GM18507 (cell line): ENCODE results near the gene UROC1.

ENCODE experiments used
- DNase-seq: peaks from one replicate; pipeline ENCODE4 v3.0.0; 2011; ENCODE audit warnings: low read depth; ENCODE audit not compliant: insufficient read length; ENCODE audit errors: extremely low spot score
- FAIRE-seq: peaks from 2 replicates; lab custom pipeline; 2011; peaks lifted over from hg19 to GRCh38; lab: Jason Lieb, UNC

UROC1 gene

DNA sequence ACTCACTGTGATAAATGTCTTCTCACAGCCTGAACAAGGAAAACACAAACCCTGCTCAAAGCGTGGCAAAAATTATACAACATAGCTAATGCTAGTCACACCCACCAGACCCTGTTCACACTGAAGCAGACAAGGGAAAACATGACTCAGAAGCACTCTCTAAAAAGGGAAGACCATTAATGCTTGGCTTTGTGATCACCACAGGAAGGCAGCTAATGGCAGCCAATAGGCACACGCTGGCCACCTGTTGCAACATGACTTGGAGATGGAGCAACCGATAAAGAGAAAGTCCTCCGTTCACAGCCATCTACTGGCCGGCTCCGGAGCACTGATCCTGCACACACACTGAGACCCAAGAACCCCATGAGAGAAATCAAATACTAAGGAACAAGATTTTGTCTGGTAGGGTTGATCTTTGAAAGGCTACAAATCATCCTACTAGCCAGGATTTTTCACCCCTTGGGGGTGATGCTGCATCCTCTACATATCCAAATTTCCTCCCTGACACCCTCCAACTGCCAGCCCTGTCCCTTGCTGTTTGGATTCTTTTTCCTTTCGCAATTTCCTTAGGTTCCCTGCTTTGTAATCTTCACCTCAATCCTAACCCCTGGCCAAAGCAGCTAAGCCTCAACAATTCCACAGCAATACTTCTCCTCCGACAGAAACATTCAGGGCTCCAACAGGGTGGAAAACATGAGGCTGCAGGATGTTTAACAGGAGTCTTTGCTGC lies 45.1 kb downstream of the UROC1 start:
- DNase-seq (no peak), FAIRE-seq (peak; percentile 5)

DNA sequence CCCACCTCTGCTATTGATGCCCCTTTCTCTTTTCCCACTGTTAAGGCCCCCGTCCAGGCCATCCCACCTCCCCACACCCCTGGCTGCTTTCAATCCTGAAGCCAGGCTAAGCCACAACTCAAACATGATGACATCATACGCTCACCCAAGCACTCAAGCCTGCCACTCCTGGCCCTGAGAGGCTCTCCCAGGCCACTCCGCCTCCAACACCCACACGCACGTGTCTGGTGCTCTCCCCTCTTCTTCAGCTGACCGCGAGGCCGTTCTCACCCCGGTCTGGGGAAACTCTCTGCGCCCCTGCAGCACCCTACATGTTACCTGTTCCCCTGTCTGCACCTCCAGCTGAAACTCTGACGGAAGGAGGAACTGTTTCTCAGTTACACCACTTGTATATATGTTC lies 48.1 kb downstream of the UROC1 start:
- FAIRE-seq (no peak), DNase-seq (no peak)

- no peak for DNase-seq
- FAIRE-seq: no peak
Observed at GRCh38 chr3:126468028-126468891, 49.3 kb downstream of the UROC1 start.

GRCh38 chr3:126467611-126467955 lies 50.0 kb downstream of the UROC1 start:
- FAIRE-seq: no peak
- no peak for DNase-seq

- FAIRE-seq (no peak), DNase-seq (no peak)
Observed at GRCh38 chr3:126466886-126467610, 50.5 kb downstream of the UROC1 start.

DNA sequence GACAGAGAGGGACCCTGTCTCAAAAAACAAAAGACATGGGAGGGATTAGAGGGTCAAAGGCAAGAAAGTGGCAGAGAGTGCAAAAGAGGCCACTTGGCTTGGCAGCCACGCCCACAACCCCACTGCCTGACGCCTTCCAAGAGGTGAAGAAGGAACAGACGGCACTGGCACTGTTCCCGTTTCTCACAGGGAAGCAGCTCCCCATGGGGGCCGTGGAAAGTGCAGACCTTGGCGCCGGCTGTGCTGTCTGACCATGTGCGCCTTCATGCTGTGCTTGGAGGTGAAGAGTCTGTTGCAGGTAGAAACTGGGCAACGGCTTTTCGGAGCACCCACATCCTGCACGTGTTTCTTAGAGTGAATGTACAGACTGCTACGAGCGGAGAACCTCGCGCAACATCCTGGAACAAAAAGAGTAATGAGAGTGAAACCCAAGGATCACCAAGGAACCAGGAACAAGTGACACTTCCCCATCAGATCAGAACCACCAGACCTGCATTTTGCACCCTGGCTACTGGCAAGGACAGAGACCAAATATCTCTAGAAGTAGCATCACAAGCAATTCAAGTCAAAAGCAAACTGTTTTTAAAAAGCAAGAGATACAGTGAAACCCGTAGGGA lies 51.5 kb downstream of the UROC1 start:
- FAIRE-seq (no peak), DNase-seq (no peak)

- DNase-seq (no peak), FAIRE-seq (no peak)
Observed at GRCh38 chr3:126464997-126465396, 52.6 kb downstream of the UROC1 start.

DNA sequence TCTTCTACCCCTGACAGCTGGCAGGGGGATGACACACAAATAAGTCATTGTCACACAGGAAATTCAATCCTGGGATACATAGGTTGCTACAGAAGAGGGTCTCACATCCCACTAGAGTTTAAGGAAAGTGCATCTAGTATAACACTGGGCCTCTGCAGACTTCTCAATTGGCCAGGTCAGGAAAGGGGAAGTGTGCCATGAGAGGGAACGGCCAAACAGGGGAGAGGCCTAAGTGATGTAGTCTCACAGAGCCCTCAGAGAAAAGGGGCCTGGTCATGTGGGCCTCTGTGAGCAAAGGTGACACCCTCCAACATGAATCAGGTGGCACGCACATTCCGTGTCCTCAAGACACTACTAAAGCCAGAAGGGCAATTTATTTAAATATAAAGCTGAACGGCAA lies 53.1 kb downstream of the UROC1 start:
- FAIRE-seq: no peak
- DNase-seq: no peak

GRCh38 chr3:126464093-126464492 lies 53.5 kb downstream of the UROC1 start:
- FAIRE-seq: no peak

GRCh38 chr3:126463521-126463920 lies 54.1 kb downstream of the UROC1 start:
- FAIRE-seq: no peak
- no peak for DNase-seq

More at GRCh38 chr3:126464093-126464492, 53.5 kb downstream of the UROC1 start:
- DNase-seq: no peak

- DNase-seq: no peak
- no peak for FAIRE-seq
Observed at GRCh38 chr3:126461450-126462070, 56.0 kb downstream of the UROC1 start.

GRCh38 chr3:126460381-126460780 lies 57.2 kb downstream of the UROC1 start:
- DNase-seq (no peak), FAIRE-seq (no peak)

DNA sequence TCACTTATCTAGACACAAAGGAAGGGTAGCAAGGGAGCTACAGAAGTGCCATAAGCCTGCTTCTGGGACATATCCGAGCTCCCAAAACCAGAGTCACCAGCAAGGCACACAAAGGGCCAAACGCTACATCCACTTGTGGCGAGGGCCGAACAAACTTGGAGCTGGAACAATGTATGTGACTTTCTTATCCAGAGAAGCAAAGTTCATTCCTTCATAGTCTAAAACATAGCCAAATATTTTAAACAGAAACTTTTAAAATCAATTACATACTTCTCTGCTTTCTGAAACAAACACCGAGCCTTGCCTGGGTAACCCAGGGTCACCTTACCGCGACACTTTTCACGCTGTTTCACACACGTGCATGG lies 57.8 kb downstream of the UROC1 start:
- no peak for FAIRE-seq
- DNase-seq: no peak

DNA sequence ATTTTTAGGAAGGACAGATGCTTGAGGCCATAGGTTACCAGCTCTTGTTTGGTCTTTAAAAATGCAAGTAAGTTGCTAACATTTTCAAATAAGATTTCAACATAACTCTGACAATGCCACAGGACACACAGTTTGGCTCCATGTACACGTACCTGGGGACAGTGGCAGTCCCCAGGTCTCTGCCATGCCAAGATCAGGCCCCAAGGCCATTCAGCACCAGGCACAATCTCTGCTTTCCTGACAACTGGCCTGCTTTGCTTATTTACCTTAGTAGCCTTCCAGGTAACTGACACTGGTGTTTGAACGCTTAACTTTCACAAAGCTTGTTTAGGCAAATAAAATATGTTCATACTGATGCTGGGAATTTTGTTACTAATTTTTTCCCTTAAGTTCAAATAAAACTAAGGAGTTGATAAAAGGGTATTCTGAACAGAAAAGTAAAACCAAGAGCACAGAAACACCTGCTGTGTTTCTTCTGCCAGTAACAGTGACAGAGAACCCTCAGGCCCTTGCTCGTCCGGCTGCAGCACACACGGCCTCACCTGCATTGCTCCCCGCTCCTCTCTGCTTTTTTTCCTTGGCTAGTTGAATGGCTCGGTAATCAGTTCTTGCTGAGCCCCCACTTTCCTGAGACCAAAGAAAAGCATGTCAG lies 58.3 kb downstream of the UROC1 start:
- DNase-seq: no peak
- no peak for FAIRE-seq

DNA sequence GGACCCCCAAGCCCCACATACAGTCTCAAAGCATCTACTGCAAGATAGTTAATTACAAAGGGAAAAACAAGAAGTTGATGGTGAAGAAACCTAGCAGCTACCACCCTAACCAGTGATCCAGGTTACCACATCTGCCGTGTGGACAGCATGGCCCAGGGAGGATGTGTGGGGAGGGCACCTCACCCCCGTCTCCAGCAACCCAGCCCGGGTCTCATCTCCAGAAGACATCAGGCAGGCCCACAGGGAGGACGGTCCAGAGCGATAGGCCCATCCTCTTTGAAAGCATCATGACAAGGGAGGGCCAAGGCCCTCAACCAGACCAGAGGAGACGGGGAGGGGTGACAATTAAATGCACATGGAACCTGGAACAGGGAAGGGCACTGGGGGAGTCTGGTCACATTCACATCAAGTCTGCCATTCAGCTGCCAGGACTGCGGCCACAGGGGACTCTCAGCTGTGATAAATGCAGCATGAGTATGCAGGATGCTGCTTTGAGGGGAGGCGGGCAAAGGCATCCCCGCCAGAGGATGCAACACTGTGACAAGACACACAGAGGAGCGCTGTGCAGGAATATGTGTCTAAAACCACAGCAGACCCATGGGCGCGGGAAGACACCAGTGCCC lies 60.7 kb downstream of the UROC1 start:
- DNase-seq (no peak), FAIRE-seq (no peak)

DNA sequence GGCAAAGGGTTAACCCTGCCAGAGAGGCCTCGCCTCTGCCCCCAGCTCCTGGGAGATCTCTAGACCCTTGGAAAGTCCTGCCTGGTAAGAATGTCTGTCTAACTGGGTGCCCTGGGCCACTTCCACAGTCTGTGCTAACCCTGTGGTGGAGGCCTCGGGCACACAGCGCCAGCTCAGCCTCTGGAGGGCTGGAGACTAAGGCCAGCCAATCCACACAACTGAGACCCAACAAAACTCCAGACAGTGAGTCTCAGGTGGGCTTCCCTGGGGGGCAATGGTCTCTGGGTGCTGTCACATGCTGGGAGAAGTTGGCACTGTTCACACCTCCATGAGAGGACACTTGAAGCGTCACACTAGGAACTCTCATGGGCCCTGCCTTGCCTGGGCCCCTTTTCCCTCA lies 61.4 kb downstream of the UROC1 start:
- DNase-seq: no peak
- no peak for FAIRE-seq

GRCh38 chr3:126454437-126455198 lies 63.0 kb downstream of the UROC1 start:
- FAIRE-seq (no peak), DNase-seq (no peak)

- FAIRE-seq: no peak
- no peak for DNase-seq
Observed at GRCh38 chr3:126454025-126454424, 63.5 kb downstream of the UROC1 start.
